Measurements from ENCODE around the gene AGO3.

AGO3 gene

DNA sequence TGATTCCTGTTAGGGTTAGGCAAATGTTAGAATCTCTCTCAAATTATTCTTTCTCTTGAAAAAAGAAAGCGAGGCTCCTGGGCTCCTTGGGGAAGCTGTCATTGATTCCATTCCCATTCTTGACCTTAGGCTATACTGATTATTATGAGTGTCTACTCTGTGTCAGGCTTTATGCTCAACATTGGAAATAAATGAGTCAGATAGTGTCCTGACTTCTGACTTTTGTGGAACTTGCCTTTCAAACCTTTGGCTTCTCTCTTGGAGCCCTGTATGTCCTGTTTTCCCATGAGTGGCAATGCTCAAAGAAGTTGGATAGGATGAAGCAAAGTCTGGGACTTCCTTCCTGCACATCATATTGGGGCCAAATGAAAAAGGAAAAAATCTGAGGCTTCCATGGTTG, 36.2 kb upstream of the AGO3 start:
- H3K4me3 ChIP-seq (ENCODE audit: low read length), result no peak overlapping the region
- TF ChIP-seq ZNF274 (IDR thresholded peaks at IDR 0.05; ENCODE audit: low read depth, low read length), result no peak

DNA sequence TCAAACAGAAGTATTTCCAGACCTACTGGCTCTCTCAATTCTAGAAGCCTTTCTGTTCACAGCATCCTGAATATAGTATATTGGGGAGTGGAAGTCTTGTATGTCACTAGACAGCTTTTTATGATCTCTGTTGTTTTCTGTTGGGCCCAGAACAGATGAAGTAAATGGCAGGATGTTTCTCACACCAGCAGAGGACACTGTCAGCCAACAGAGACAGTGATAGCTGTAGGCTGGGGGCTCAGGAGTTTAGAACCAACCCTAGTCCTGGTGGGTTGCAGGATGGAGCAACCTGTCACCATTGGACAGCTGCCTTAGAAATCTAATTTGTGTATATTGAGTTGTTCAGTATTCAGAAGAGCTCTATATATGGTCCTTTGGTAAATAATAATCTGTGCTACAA, 31.0 kb upstream of the AGO3 start:
- TF ChIP-seq ZNF274 (IDR thresholded peaks at IDR 0.05; ENCODE audit: low read depth, low read length), result no peak
- no peak overlapping the region for H3K4me3 ChIP-seq (ENCODE audit: low read length)

DNA sequence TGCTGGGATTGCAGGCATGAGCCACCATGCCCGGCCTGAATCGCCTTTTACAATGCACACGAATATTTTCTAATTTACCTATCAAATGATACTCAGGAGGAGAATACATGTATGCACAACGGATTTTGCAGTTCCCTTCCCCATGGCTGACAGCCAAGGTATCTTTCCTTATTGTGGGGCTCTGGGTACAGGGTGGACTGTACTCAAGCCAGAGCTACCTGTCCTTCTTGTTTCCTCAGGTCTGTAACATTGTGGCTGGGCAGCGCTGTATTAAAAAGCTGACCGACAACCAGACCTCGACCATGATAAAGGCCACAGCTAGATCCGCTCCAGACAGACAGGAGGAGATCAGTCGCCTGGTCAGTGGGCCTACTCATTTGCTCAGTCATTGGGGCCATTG, 29.7 kb upstream of the AGO3 start:
- no peak for TF ChIP-seq ZNF274 (IDR thresholded peaks at IDR 0.05; ENCODE audit: low read depth, low read length)
- H3K4me3 ChIP-seq (ENCODE audit: low read length), result no peak overlapping the region

DNA sequence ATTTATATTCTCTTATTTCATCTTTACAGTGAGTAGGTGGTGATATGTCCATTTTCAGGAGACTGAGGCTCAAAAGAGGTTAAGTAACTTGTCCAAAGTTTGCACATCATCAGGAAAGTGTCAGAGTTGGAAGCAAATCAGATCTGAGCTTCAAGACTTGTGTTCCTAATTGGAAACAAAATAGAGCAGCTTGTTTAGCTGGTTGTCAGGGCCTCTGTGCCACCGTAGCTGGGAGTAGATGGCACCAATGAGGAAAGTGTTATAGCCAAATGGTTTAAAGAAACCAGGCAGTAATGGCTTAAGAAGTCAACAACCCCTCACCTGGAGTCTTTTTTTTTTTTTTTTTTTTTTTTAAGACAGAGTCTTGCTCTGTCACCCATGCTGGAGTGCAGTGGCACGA, 28.2 kb upstream of the AGO3 start:
- TF ChIP-seq ZNF274 (IDR thresholded peaks at IDR 0.05; ENCODE audit: low read depth, low read length), result no peak
- no peak overlapping the region for H3K4me3 ChIP-seq (ENCODE audit: low read length)

DNA sequence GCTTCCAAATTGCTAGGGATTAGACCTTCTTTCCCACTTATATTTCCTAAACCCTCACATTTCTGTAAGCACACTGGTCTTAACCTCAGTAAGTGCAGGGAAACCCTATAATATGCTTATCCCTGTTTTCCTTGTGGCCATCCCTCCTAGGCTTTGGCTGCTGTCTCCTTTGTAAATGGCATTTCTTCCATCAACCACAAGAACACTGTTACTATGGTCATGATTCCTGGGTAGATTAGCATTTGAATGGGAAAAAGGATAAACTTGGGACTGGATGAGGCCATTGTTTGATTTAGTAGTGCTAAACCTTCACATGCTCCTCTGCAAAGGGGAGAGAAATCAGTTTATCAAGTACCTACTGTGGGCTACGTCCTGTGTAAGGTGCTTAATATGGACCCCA, 16.2 kb upstream of the AGO3 start:
- no peak overlapping the region for H3K4me3 ChIP-seq (ENCODE audit: low read length)
- TF ChIP-seq ZNF274 (IDR thresholded peaks at IDR 0.05; ENCODE audit: low read depth, low read length), result no peak

DNA sequence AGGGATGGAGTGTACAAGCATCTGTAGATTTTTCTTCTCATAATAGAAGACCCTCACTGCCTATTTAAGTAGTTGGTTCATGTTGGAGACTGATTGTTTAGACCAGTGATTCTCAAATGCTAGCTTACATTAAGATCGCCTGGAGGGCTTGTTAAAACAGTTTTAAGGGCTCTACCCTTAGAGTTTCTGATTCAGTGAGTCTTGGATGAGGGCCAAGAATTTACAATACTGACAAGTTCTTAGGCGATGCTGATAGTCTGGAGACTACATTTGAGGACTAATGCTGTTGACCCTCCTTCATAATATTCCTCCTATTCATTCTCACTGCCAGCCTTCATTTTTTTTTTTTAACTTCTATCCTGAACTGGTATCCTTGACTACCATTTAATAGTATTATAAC, 15.2 kb upstream of the AGO3 start:
- H3K4me3 ChIP-seq (ENCODE audit: low read length), result no peak overlapping the region
- TF ChIP-seq ZNF274 (IDR thresholded peaks at IDR 0.05; ENCODE audit: low read depth, low read length), result no peak

DNA sequence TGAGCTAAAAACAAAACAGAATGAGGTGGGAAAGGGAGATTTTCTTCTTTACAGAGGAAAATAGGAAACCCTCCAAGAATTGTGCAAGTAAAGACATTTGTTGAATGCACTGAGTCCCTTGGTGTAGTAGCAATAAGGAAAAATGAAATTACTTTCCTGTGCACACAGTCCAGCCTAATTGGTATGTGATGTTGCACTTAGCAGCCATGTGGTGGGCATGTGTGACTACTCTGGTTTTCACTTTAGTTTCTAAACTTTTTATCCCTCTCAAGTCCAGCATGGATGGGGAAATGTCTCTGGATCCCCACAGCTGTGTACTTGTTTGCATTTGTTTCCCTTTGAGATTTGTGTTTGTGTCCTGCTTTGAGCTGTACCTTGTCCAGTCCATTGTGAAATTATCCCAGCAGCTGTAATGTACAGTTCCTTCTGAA, 7.1 kb upstream of the AGO3 start:
- no peak for TF ChIP-seq ZNF274 (IDR thresholded peaks at IDR 0.05; ENCODE audit: low read depth, low read length)
- no peak overlapping the region for H3K4me3 ChIP-seq (ENCODE audit: low read length)

DNA sequence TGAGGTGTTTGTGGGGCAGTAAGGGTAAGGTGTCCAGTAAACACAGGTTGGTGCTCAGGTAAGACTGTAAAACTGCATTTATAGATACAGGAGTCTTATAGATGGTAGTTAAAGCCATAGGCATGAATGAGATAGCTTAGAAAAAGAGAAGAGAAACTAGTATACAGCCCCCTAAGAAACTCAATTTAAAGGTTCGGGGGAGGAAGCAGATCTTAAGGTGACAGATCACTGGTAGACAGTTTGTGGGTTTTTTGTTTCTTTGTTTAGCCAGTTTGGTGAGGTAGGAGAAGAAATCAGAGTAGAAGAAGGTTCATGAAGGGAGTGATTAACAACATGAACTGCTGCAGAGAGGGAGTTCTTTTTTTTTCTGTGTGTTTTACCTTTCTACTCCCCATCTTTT, 6.1 kb upstream of the AGO3 start:
- TF ChIP-seq ZNF274 (IDR thresholded peaks at IDR 0.05; ENCODE audit: low read depth, low read length), result no peak
- H3K4me3 ChIP-seq (ENCODE audit: low read length), result no peak overlapping the region

DNA sequence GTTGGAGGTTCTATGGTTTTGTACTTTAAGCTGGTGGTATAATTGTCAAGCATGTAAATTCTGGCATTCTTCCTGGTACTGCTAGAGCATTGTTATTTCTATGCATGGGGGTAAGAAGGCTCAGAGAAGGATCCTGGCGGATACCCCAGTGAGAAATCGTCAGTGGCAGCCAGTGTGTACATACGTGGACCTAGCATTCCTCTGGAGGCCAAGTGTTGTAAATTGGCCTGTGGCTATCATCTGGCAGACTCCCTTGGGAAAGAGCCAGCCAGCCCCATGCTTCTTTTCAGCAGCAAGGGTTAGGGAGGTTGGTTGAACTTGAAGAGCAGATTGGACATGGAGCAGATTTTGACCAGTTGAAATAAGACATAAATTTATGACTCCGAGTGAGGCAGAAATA, 5.2 kb upstream of the AGO3 start:
- no peak overlapping the region for H3K4me3 ChIP-seq (ENCODE audit: low read length)
- TF ChIP-seq ZNF274 (IDR thresholded peaks at IDR 0.05; ENCODE audit: low read depth, low read length), result no peak

DNA sequence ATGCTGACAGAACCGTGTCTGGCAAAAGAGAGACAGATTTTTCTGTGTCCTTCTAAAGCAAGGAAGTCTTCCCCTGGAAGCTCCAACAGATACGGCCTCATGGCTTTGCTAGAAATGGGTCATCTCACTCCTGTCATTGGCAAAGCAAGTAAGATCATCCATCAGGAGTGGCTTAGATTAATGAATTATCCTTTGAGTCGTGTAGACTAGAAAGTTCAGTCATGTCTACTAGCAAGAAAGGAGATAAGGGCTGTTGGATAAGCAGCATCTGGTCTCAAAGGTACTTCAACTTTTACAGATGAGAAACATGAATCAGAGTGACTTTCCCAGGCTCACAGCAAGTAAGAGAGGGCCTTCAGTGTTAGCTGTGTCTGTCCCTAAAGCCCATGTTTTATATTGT, 3.4 kb upstream of the AGO3 start:
- TF ChIP-seq ZNF274 (IDR thresholded peaks at IDR 0.05; ENCODE audit: low read depth, low read length), result no peak

DNA sequence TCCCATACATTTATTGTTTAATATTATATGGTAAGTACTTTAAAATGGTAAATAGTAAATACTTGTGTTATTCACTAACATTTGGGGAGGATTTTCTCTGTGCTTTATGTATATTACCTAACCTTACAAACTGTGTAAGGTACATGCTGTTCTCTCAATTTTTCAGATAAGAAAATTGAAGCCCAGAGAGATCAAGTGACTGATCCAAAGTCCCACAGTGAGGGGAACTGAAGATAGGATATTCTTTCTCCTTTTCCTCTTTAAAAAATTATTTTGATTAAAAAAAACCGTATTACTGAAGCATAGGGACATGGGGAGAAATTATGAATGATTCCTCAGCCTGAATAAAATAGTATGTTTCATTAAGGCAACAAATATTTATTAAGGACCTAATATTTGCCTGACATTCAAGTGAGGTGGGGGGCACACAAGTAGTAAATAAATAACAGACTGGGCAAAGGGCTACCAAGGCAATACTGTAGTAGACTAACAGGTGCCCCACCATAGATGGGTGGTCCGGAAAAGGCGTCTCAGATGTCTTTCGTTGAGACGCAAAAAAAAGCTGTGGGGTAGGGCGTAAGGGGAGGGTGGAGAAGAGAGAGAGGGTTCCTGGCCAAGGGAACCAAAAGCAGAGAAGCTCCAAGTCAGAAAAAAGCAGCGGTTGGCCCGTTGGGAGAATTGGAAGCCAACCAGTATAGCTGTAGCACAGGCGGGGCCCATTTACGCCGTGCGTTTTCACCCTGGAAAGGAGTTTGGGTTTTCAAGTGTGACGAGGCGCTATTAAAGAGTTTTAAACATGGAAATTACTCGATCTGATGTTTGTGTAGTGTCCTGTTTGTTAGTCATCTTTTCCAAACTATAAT, 944 bp upstream of the AGO3 start:
- no peak for TF ChIP-seq ZNF274 (IDR thresholded peaks at IDR 0.05; ENCODE audit: low read depth, low read length)
- peak overlapping the region; percentile 100 for H3K4me3 ChIP-seq (ENCODE audit: low read length)

More for the DNA sequence above, 3.4 kb upstream of the AGO3 start:
- no peak overlapping the region for H3K4me3 ChIP-seq (ENCODE audit: low read length)

DNA sequence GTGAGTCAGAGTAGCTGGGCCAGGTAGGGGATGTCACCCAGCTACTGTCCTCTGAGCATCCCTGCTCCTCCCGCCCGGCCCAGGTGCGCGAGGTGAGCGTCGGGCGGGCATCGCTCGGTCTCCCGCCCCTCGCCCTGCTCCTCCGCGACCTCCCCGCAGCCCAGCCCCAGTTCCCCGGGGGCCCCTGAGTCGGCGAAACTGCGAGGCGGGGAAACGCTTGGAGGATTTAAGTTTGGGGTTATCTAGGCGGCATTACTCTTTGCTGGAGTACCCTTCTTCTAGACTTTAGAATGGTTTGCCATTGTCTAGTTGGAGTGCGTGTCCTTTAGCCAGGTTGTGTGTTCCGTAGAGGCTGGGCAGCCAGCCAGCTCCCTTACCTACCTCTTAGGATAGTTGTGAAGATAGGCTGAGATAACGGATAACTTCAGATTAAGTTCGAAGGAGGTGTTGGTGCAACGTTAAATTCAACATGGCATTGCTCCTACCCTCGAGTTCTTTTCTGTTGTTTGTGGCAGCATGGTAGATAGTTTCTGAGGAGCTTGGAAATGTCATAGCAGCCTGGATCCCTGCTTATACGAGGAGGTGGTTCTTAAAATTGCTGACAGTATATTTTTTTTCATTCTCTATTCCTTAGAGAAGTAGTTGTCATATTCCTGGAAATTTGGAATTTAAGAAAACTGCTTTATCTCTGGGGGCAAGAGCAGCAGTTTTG, 697 bp downstream of the AGO3 start:
- peak overlapping the region; percentile 100 for H3K4me3 ChIP-seq (ENCODE audit: low read length)

DNA sequence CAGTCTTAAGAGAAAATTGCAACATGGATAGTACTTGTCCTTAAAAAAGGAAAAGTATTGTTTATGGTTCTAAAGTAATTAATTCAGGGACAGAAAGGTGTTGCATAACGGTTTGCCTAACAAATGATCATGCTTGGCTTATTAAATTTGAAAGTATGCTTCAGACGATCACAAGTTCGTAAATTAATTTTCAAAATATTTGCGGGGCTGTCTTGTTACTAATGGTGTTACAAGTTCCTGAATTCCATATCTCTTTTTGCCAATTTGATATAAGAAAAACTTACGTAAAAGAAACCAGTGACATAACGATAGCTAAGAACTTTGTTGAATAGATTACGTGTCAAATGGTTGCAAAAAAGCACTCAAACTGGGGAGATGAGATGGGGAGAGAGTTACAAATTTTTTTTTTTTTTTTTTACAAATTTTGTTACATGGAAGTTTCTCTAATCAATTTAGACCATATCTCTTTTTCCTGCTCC, 1.3 kb downstream of the AGO3 start:
- no peak for TF ChIP-seq ZNF274 (IDR thresholded peaks at IDR 0.05; ENCODE audit: low read depth, low read length)
- H3K4me3 ChIP-seq (ENCODE audit: low read length), result peak overlapping the region; percentile 100

More for the DNA sequence above, 697 bp downstream of the AGO3 start:
- TF ChIP-seq ZNF274 (IDR thresholded peaks at IDR 0.05; ENCODE audit: low read depth, low read length), result no peak

DNA sequence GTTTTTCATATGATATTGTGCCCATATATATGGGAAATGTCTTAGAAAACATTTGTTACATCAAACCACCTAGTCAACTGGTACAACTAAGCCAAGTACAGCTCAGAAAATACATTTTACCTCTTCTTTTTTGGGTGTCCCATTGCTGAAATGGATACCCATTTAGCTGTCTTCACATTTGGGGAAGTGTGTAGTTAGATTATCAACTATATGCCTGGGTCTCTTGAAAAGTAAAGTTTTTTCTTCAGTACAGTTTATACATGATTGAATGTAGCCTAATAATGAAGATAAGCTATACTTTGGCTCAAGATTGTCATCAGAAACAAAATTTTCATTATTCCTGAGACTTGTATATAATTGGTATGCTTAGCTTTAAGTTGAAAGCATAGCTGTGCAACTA, 2.0 kb downstream of the AGO3 start:
- no peak for TF ChIP-seq ZNF274 (IDR thresholded peaks at IDR 0.05; ENCODE audit: low read depth, low read length)
- peak overlapping the region; percentile 16; the same call in 1 of the 2 replicates for H3K4me3 ChIP-seq (ENCODE audit: low read length)

All from GM08714 (cell line).